Left hindlimb (tissue), 1 donor: ENCODE measurements around the gene INO80D.
"Not testable (repeated sequence)": the region's sequence is repeated elsewhere in the genome, so short reads cannot be mapped to it uniquely, and the experiment has no call there.

ENCODE experiments used
- DNase-seq: peaks from one replicate; pipeline ENCODE4 v3.0.0-alpha.2; 2018

The INO80D gene

GRCh38 chr2:206085742-206086445, at the start of gene INO80D:
TSS of gene INO80D (minus strand) at chr2:206086174. CDS start at chr2:206063016, 23,158 bp downstream.
- DNase-seq = peak; percentile 90

GRCh38 chr2:206127656-206128055, 41.7 kb upstream of the INO80D start:
- DNase-seq = no peak

- no peak for DNase-seq
Observed at GRCh38 chr2:206125901-206126300, 39.9 kb upstream of the INO80D start.

GRCh38 chr2:206122569-206122968, 36.6 kb upstream of the INO80D start:
- DNase-seq = not testable (repeated sequence)

- DNase-seq = no peak
Observed at GRCh38 chr2:206116278-206116677, 30.3 kb upstream of the INO80D start.

- DNase-seq = no peak
Observed at GRCh38 chr2:206115026-206115578, 29.1 kb upstream of the INO80D start.

GRCh38 chr2:206112846-206113547, 27.0 kb upstream of the INO80D start:
- no peak for DNase-seq

GRCh38 chr2:206112108-206112507, 26.1 kb upstream of the INO80D start:
- DNase-seq = no peak

GRCh38 chr2:206108713-206109112, 22.7 kb upstream of the INO80D start:
- no peak for DNase-seq

- no peak for DNase-seq
Observed at GRCh38 chr2:206105541-206105940, 19.6 kb upstream of the INO80D start.

GRCh38 chr2:206105038-206105437, 19.1 kb upstream of the INO80D start:
- DNase-seq = no peak

- not testable (repeated sequence) for DNase-seq
Observed at GRCh38 chr2:206098872-206099271, 12.9 kb upstream of the INO80D start.

GRCh38 chr2:206098471-206098870, 12.5 kb upstream of the INO80D start:
- DNase-seq = no peak

- DNase-seq = no peak
Observed at GRCh38 chr2:206096876-206097275, 10.9 kb upstream of the INO80D start.

- DNase-seq = no peak
Observed at GRCh38 chr2:206095536-206096332, 9.8 kb upstream of the INO80D start.

- no peak for DNase-seq
Observed at GRCh38 chr2:206092297-206092696, 6.3 kb upstream of the INO80D start.

- no peak for DNase-seq
Observed at GRCh38 chr2:206088248-206088647, 2.3 kb upstream of the INO80D start.

GRCh38 chr2:206086716-206087350, 859 bp upstream of the INO80D start:
- no peak for DNase-seq

GRCh38 chr2:206084870-206085741, 868 bp downstream of the INO80D start:
- peak; percentile 69 for DNase-seq

GRCh38 chr2:206084439-206084869, 1.5 kb downstream of the INO80D start:
- DNase-seq = peak; percentile 81

- no peak for DNase-seq
Observed at GRCh38 chr2:206083602-206084438, 2.2 kb downstream of the INO80D start.
